HG03439 (cell line): ENCODE results near the gene TMEM205.
"Not testable (repeated sequence)": the region's sequence is repeated elsewhere in the genome, so short reads cannot be mapped to it uniquely, and the experiment has no call there.

Experiments
- ATAC-seq: cut with Tn5 transposase; IDR thresholded peaks from one replicate; pipeline ENCODE4 v1.9.1; 2021; ENCODE audit warnings: mild to moderate bottlenecking, moderate library complexity; ENCODE audit not compliant: unreplicated experiment

Gene TMEM205

DNA sequence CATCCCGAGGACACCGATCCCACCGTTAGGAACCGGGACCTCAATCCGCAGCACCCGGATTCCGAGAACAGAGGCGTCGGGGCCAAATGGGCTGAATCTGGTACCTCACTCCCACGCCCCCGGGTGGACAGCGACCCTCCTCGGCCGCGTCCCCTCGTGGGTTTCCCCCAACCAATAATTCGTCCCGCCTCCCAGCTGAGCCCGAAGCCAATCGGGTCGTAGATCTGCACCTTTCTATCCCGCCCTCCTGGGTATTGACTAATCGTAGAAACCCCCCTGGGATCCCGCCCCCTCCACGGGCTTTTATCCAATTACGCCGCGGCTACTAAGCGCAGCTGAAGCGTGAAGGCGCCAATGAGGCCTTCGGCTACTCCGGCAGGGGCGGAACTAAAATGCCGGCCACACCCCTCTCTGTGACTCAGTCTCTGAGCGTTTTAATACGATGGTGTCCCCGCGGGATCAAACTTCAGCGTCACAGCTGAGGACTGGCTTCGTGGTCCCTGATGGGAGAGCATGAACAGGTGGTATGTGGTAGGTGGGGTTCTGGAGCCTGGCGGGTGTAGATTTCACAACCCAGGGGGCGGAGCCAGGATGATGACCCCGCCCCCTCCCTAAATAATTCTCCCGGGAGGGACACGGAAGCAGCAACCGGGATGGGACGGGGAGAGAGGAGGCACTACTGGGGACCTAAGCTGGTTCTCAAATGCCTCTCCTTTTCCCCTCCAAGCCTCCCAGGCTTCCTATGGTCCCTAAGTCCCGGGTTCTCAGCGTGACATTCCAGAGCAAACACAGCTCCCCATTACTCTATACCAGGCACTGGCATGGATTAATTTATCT is at the start of gene TMEM205, which contains the start of gene CCDC159:
Gene TMEM205 (minus strand): TSS at position 165 of the 837 bp plus-strand sequence. CDS start 649 bp downstream, outside the sequence.
Gene CCDC159 (plus strand): TSS at position 416 of the 837 bp plus-strand sequence. CDS start 88 bp downstream, at position 504.
- ATAC-seq = peak; percentile 90

DNA sequence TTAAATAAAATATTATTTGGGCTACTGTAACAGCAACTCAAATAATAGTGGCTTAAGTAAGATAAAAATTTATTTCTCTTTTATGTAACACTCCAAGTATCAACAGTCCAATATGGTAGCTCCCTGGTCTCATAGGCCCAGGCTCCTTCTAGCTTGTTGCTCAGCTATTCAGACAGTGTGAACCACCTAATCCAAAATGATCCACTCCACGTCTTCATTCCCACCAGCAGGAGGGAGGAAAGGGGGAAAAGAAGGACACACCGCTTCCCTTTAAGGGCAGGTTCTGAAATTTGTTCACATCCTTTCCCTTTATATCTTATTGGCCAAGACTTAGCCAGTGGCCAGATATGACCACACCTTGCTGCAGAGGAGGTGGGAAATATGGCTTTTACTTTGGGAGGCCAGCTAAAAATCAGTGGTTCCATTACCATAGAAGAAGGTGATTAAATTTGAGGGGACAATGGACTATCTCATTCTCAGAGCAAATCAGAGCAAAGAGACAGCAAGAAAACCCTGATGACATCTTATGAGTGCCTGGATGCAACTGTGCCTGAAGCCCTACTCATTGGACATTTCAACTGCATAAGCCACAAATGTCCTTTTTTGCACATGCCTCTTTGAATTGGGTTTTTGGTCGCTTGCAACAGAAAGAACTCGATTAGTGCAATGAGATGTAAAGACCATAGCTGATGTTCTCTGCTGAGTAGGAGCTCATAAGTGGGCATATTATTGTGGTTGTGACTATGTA is 45.0 kb upstream of the TMEM205 start:
- ATAC-seq = no peak

DNA sequence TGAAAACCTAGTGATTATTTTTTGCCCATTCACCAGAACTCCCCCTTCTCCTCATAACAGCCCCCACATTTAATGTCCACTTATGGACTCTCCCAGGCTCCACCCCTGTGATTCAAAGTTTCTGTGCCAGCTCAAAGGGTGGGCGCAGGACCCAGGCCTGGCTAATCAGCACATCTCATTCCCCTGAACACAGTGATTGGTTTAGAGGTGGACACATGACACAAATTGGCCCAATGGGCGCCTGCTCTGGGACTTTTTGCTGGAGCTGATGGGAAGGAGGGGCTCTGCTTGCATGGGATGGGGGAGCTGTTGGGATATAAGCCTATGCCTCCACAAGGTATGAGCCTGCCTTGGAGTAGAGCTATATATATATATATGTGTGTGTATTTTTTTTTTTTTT is 44.3 kb upstream of the TMEM205 start:
- no peak for ATAC-seq

DNA sequence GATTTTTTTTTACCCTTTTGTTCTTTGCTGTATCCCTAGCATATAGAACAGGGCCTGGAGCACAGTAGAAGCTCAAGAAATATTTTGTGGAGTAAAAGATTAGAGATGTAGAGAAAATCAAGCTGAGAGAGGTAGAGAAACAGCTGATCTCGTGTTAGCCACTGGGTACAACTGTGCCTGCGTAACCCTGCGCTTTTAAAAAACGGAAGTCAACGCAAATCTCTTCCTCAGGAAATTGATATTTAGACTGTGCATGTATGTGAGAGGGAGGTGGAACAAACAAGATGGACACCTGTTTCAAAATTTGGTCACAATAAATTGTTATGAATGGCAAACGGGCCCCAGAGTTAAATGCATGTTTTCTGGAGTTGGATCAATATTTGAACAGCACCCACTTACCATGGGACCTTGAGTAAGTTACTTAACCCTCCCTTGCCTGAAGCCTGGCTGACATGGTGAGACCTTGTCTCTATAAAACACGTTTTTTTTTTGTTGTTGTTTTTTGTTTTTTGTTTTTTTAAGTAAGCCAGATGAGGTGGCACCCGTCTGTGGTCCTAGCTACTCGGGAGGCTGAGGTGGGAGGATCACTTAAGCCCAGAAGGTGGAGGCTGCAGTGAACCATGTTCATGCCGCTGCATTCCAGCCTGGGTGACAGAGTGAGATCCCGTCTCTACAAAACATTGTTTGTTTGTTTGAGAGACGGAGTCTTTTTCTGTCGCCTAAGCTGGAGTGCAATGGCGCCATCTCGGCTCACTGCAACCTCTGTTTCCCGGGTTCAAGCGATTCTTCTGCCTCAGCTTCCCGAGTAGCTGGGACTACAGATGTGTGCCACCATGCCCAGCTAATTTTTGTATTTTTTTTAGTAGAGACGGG is 41.3 kb upstream of the TMEM205 start:
- ATAC-seq = no peak

DNA sequence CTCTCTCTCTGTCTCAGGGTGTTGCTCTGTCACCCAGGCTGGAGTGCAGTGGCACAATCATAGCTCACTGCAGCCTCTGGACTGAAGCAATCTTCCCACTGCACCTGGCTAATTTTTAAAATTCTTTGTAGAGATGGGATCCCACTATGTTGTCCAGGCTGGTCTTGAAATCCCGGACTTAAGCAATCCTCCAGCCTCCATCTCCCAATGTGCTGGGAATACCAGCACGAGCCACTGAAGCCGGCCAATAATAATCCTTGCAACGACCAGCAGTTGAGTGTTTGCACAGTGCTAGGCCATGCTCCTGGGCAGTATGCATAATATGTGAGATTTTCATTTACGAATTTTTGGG is 38.7 kb upstream of the TMEM205 start:
- ATAC-seq = no peak

DNA sequence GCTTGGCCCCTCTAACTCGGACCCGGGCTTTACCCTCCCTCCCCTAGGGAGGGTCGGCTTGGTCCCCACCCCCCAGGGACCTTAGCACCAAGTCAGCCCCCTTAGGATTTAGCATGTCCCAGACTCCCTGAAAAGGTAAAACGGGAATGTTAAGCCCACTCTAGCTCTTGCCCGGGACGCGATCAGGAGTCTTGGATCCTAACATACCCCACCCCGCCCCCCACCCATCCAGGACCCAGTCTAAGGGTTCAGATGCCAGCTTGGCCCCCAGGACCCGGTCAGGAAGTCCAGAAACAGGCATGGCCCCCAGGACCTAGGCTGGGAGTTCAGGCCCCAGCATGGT is 37.6 kb upstream of the TMEM205 start:
- no peak for ATAC-seq

DNA sequence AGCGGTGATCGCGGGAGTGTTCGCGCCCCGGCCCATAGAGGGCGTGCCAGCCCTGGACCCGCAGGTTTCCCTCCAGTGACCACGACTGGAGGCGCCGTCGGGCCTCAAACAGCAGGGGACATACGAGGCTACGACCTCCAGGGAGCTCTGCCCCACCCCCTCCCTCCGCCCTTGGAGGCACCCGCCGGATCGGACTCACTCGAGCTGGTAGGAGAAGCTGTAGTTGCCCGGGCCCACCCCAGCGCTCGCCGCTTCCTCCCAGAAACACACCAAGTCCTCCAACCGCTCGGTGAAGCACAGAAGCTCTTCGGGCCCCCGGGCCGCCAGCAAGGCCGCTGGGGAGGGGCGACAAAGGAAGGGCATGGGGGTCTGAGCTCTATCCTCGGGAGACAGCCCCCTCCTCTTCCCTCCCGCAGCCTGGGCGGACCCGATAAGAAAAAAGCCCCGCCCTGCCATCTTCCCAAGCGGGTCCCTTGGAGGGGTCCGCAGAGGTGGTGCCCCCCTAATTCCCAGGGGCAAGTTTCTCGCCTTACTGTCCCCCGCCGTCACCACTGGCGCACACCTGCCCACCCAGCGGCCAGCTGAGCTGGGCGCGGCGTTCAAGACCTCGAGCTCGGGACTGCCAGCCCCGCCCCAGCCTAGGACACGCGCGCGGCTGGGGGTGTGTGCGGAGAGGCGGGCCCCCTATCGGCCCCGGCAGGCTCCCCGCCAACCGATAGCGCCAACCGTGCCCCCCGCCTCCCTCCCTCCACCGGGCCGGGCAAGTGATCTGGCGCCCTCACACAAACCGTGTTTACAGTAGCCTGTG is 37.0 kb upstream of the TMEM205 start:
- no peak for ATAC-seq

DNA sequence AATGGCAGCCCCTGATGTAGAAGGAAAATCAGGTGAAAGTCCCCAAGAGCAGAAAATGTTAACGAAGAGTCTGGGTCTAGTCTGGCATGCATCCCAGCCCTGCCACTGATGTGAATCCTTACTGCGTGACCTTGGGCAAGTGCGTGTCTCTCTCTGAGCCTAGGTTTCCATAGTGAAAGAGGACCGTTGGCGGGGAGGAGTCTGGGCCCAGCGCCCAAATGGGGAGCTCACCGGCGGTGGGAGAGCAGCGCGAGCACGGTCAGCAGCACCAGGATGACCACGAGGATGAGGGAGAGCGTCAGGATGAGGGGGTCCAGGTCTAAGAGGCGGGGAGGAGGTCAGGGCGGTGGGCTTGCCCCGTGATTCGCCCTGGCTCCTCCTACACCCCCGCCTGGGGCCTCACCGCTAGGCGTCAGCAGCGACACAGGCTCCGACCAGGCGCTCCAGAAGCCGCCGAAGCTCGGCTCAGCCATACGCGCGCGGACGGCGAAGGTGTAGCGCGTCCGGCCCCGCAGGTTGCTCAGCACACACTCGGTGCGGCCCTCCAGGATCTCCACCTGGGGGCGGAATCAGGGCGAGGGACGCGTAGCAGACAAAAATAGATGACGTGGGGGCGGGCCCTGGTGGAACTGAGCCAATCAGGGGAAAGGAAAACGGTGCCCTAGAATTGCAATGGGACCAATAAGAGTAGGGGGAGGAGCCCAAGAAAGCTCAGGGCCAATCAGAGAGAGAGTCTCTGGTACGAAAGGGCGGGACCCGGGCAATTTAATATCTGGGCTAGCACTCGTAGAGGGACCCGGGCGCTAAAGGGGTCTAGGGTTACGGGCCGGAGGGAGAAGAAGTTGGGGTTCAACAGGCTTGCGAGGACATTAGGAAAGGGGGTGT is 34.8 kb upstream of the TMEM205 start:
- ATAC-seq = peak; percentile 64

DNA sequence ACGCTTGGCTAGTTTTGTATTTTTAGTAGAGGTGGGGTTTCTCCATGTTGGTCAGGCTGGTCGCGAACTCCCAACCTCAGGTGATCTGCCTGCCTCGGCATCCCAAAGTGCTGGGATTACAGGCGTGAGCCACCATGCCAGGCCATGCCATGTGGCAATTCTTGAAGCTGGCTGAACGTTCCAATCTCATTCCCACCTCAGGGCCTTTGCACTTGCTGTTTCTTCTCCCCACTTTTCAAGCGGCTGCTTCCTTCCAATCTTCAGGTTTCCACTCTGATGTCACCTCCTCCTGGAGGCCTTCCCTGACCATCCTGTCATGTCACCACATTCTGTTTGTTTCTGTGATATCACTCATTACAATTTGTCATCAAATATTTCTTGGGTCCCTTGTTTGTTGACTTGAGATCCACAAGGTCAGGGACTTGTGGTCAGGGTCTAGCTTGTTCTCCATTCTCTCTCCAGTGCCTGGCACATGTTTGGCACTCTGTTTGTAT is 33.8 kb upstream of the TMEM205 start:
- no peak for ATAC-seq

DNA sequence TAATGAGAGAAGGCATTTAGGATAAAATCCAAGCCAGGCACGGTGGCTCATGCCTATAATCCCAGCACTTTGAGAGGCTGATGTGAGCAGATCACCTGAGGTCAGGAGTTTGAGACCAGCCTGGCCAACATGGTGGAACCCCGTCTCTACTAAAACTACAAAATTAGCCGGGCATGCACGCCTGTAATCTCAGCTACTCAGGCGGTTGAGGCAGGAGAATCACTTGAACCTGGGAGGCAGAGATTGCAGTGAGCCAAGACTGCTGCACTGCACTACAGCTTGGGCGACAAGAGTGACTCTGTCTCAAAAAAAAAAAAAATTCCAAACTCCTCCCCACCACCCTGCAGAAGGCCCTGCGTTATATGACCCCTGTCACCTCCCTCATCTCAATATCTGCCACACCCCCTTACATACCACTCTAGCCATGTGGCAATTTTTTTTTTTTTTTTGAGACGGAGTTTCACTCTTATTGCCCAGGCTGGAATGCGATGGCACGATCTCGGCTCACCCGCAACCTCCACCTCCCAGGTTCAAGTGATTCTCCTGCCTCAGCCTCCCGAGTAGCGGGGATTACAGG is 33.3 kb upstream of the TMEM205 start:
- ATAC-seq = not testable (repeated sequence)

DNA sequence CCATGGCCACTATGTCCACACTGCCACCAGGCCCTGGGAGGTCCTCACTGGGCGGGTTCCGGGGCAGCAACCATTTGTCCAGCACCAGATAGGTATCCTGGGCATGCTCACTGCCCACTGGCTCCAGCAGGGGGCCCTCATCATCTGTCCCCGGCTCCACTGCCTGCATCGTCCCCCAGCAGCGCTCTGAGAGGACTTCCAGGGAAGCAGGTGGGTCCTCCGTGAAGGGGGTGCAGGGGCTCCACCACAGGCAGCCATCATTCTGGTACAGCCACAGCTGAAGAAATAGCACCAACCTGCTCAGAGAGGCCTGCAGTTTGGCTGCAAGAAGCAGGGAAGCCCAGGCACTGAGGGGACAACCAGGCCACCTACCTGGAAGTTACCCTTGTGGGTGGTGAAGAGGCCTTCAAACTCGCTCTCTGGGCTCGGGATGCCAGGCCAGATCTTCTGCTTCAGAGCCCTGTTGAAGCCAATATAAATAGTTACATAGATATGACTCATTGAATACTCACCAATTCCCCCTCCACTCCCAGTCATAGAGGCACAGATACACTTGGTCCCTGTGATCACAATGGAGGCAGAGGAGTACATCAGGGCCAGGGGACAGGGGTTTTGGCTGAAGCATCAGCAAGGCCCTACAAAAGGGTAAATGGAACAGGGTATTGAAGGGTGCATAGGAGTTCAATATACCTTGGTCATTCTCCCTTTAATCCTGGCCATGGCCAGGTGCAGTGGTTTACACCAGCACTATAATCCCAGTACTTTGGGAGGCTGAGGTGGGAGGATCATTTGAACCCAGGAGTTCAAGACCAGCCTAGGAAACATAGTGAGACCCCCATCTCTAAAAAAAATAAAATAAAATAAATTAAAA is 32.5 kb upstream of the TMEM205 start:
- no peak for ATAC-seq

DNA sequence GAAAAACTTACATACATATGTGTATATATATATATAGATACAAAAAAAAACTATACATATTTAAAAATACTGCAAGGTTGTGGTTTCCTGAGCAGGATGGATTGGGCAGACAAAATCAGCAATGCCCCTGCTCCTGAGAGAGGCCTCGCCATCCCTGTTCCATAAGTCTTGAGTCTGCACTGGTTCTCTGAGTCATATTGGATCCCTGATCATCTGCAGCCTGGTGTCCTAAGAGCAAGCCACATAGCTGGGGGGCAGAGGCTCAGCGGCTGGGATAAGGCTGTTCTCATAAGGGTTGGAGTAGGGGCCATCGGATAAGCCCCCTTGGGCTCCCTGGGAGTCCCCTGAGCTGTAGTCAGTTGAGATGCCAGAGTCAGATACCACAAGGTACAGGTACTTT is 31.7 kb upstream of the TMEM205 start:
- no peak for ATAC-seq

DNA sequence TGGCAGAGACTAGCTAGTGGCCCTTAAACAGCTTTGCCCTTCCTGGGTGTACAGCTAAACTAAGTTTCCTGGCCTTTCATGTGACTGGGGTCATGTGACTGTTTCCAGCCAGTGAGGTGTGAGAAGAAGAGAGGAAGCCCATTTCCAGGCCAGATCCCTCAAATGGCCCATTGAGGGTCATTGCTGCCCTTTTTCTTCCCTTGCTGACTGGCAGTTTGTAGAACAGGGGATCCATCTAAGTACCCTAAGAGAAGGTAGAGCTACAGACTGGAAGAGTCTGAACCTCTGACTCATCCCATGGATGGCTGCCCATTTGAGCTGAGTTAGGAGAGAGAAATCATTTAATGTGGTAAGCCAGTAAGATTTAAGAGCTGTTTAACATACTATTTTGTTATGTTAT is 31.2 kb upstream of the TMEM205 start:
- no peak for ATAC-seq

DNA sequence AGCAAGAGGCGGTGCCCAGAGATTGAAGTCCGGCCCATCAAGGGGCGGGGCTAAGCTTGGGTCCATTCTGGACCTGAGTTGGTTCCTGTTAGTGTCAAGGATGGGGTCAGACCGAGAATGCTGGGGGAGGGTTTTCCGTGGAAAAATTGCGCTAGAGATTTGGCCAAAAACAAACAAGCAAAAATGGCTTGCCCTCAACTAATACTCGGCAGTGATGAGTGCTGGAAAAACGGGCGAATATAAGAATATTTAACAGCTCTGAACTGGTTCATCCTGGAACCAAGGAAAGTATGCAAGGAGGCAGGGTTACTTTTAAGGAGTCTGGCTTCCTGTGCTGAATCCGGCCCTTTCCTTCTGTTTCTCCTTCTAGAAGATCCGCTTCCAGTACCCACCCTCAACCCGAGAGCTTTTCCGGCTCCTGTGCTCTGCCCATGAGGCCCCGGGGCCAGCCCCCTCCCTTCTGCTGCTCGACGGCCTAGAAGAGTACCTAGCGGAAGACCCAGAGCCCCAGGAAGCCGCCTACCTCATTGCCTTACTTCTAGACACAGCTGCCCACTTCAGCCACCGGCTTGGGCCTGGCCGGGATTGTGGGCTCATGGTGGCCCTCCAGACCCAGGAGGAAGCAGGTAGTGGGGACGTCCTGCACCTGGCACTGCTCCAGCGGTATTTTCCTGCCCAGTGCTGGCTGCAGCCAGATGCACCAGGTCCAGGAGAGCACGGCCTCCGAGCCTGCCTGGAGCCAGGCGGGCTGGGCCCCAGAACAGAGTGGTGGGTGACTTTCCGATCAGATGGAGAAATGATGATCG is 29.3 kb upstream of the TMEM205 start:
- no peak for ATAC-seq

DNA sequence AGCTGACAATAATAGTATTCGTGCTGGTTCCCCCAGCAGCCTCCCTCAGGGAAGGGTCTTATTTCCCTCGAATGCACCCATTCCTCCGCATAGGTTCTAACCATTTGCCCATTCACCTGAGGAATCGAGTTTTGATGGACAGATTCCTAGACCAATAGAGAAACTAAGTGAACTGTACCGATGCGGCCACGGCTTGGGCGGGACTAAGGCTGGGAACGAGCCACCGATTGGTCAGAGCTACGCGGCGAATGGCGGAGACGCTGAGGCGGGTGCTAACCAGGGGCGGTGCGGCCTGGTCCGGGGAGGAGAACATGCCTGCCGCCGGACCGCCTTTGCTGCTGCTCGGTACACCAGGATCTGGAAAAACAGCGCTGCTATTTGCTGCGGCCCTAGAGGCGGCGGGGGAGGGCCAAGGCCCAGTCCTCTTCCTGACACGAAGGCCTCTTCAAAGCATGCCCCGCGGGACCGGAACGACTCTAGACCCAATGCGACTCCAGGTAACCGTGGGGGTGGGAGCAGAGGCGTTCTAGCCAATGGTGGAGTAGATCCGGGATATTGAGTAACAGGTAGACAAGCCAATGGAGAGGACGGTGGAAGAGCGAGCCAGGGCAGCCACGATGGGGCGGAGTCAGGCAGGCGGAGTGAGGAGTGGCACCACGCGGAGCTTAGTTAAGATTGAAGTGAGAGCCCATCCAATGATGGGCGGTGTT is 28.5 kb upstream of the TMEM205 start, which contains the start of gene SWSAP1:
Gene SWSAP1 (plus strand): TSS at position 234 of the 710 bp plus-strand sequence. CDS start 15 bp downstream, at position 249.
- ATAC-seq = peak; percentile 92

DNA sequence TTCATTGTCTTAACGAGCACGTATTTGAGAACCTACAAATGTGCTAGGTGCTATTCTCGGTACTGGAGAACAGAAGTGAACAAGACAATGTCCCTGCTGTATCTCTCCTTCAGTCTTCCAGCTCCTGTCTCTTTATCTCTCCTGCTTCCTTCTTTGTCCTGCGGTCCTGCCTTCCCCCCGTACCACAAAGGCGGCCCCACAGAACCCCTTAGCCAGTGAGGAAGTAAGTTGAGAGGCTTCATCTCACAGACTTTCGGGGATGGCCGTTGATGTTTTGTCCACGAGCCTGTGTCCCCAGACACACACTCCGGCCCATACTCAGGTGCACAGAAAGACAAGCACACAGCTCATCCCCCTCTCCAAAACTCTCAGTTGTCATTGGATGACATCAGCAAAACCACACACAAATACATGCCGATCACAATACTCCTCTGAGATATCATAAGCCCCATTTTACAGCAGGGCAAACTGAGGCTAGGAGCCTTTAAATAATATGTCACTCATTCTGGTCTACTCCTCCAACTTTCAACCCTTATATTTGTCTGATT is 27.9 kb upstream of the TMEM205 start:
- no peak for ATAC-seq
